ENCODE results near the gene CDKN2D. TPM values are rescaled to one million over a fixed set of nuclear protein-coding genes. Genes with fewer than 3 reads are reported as not detected.

Gene CDKN2D
- polyA plus RNA-seq, 1 donor from 2014 or later = 333 TPM

- H3K36me3 ChIP-seq (ENCODE audit: insufficient read depth, low read length) = no peaks in the 10 kb centered on the region
- H3K9me2 ChIP-seq (ENCODE audit: insufficient read depth, low read length) = no peaks in the 10 kb centered on the region
- TF ChIP-seq EZH2 (IDR thresholded peaks at IDR 0.05; ENCODE audit: borderline replicate concordance, insufficient read depth, low read length, poor library complexity, severe bottlenecking) = no peak
- no peak for TF ChIP-seq EP300 (conservative IDR thresholded peaks at IDR 0.05; ENCODE audit: poor library complexity, severe bottlenecking)
- TF ChIP-seq RAD21 (conservative IDR thresholded peaks at IDR 0.05) = no peak
- no peak for TF ChIP-seq TAF1 (IDR thresholded peaks at IDR 0.05; ENCODE audit: low read depth)
- TF ChIP-seq MXI1 (conservative IDR thresholded peaks at IDR 0.05; ENCODE audit: poor library complexity, severe bottlenecking) = no peak
- no peak for TF ChIP-seq POLR2AphosphoS5 (IDR thresholded peaks at IDR 0.05)
- no peak for TF ChIP-seq REST (IDR thresholded peaks at IDR 0.05; ENCODE audit: borderline replicate concordance)
- no peak for TF ChIP-seq CTCF (IDR thresholded peaks at IDR 0.05; ENCODE audit: poor library complexity, severe bottlenecking)
- no peak for TF ChIP-seq SMC3 (conservative IDR thresholded peaks at IDR 0.05; ENCODE audit: poor library complexity)
- no peaks in the 10 kb centered on the region for H4K20me1 ChIP-seq (ENCODE audit: insufficient read depth)
- no peak overlapping the region for H3K9ac ChIP-seq (ENCODE audit: low read length)
- H3K27me3 ChIP-seq (ENCODE audit: insufficient read depth, low read depth, low read length) = no peaks in the 10 kb centered on the region
- H3K27ac ChIP-seq (ENCODE audit: low read length) = no peak overlapping the region
- H3K79me2 ChIP-seq (replicated peaks; ENCODE audit: insufficient read depth, low read length) = no peaks in the 10 kb centered on the region
- H2AFZ ChIP-seq (ENCODE audit: low read depth, low read length) = no peak overlapping the region
- no peaks in the 10 kb centered on the region for H3K9me3 ChIP-seq (ENCODE audit: low read length)
- no peak overlapping the region for H3K4me3 ChIP-seq (ENCODE audit: low read length)
- H3F3A ChIP-seq (ENCODE audit: insufficient read depth, low read length, poor library complexity, severe bottlenecking) = no peaks in the 10 kb centered on the region
- no peak overlapping the region for H3K4me2 ChIP-seq (ENCODE audit: low read length)
These were observed 30.4 kb downstream of the CDKN2D start for GRCh38 chr19:10538204-10538983.

- H3K9ac ChIP-seq (ENCODE audit: low read length) = no peak overlapping the region
- no peaks in the 10 kb centered on the region for H3K79me2 ChIP-seq (replicated peaks; ENCODE audit: insufficient read depth, low read length)
- H2AFZ ChIP-seq (ENCODE audit: low read depth, low read length) = no peak overlapping the region
- no peaks in the 10 kb centered on the region for H3F3A ChIP-seq (ENCODE audit: insufficient read depth, low read length, poor library complexity, severe bottlenecking)
- H3K27ac ChIP-seq (ENCODE audit: low read length) = no peak overlapping the region
- no peak overlapping the region for H3K4me3 ChIP-seq (ENCODE audit: low read length)
- no peak for TF ChIP-seq SMC3 (conservative IDR thresholded peaks at IDR 0.05; ENCODE audit: poor library complexity)
- TF ChIP-seq CTCF (IDR thresholded peaks at IDR 0.05; ENCODE audit: poor library complexity, severe bottlenecking) = no peak
- TF ChIP-seq POLR2AphosphoS5 (IDR thresholded peaks at IDR 0.05) = no peak
- TF ChIP-seq RAD21 (conservative IDR thresholded peaks at IDR 0.05) = no peak
- TF ChIP-seq EP300 (conservative IDR thresholded peaks at IDR 0.05; ENCODE audit: poor library complexity, severe bottlenecking) = no peak
- TF ChIP-seq REST (IDR thresholded peaks at IDR 0.05; ENCODE audit: borderline replicate concordance) = no peak
- no peak for TF ChIP-seq TAF1 (IDR thresholded peaks at IDR 0.05; ENCODE audit: low read depth)
- no peak for TF ChIP-seq EZH2 (IDR thresholded peaks at IDR 0.05; ENCODE audit: borderline replicate concordance, insufficient read depth, low read length, poor library complexity, severe bottlenecking)
- no peak for TF ChIP-seq MXI1 (conservative IDR thresholded peaks at IDR 0.05; ENCODE audit: poor library complexity, severe bottlenecking)
- H3K4me2 ChIP-seq (ENCODE audit: low read length) = no peak overlapping the region
- no peaks in the 10 kb centered on the region for H3K9me3 ChIP-seq (ENCODE audit: low read length)
- H4K20me1 ChIP-seq (ENCODE audit: insufficient read depth) = no peaks in the 10 kb centered on the region
- no peaks in the 10 kb centered on the region for H3K27me3 ChIP-seq (ENCODE audit: insufficient read depth, low read depth, low read length)
- no peaks in the 10 kb centered on the region for H3K9me2 ChIP-seq (ENCODE audit: insufficient read depth, low read length)
- H3K36me3 ChIP-seq (ENCODE audit: insufficient read depth, low read length) = no peaks in the 10 kb centered on the region
These were observed 31.1 kb downstream of the CDKN2D start for GRCh38 chr19:10537668-10538067.
